OCI-M2 (cell line): ENCODE results near the gene FAM81A.

Experiments used
- DNase-seq: peaks from one replicate; lab custom pipeline; 2025; ENCODE audit not compliant: unreplicated experiment; lab: John Stamatoyannopoulos, UW

The FAM81A gene

DNA sequence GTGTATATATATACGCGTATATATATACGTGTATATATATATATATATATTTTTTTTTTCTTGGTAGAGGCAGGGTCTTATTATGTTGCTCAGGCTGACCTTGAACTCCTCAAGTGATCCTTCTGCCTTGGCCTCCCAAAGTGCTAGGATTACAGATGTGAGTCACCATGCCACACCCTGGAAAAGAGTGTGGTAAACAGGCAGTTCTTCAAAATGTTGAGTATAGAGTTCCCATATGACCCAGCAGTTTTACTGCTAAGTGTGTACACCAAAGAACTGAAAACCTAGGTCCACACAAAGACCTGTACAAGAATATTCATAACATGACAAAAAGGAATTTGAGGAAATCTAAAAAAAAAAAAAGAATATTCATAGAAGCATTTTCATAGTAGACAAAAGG is 101.8 kb downstream of the FAM81A start:
- DNase-seq: no peak

- DNase-seq: no peak
Measured at GRCh38 chr15:59540654-59541053, 102.7 kb downstream of the FAM81A start.

GRCh38 chr15:59541750-59542149 is 103.8 kb downstream of the FAM81A start:
- no peak for DNase-seq

DNA sequence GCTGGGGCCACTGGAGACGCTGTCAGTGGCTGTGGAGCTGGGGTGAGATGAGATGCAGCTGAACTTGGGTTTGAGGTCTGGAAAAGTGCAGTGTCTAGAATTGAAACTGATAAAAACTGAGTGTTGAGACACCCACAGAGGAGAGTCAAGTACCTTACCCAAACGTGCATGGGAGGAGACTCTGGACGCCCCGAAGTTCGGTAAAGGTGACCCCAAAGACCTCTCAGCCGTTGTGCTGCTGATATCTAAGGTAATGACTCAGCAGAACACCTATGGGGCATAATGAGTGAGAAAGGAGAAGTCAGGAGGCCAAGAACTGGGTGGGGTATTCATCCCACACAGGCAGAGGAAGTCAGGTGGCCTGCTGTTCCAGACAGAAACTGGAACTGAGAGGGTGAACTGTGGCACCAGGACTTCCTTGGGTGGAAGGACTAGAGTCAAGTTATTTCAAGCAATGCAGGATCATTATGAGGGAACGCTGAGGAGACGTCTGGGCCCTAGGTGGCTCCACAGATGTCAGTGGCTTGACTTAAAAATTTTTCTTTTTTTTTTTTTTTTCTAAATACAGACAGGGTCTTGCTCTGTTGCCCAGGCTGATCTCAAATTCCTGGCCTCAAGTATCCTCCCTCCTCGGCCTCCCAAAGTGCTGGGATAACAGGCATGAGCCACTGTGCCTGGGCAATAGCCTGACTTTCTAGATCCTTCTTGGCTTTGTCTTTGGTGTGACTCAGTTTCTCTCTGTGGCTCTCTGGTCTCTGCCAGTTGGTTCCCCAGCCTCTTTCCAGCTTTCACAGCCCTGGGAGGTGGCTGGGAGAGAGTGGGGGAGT is 105.9 kb downstream of the FAM81A start:
- DNase-seq: no peak

DNA sequence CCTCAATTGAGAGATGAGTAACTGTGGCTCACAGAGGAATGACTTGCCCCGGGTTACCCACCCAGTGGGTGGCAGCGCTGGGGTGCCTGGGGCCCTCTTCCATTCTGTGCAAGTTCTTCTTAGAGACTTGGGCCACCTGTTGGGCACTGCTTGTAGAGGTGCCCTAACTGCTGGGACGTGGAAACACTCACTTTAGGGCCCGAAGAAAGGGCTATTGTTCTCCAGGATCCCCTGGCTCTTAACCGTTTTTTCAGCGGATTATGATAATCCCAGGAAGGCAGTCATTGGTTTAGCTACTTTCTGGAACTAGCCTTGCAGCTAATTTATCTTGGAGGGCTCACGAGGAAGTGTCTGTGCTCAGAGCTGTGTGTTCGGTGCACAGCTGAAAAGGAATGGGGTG is 107.6 kb downstream of the FAM81A start:
- DNase-seq: no peak

GRCh38 chr15:59548501-59549226 is 110.7 kb downstream of the FAM81A start:
- no peak for DNase-seq

DNA sequence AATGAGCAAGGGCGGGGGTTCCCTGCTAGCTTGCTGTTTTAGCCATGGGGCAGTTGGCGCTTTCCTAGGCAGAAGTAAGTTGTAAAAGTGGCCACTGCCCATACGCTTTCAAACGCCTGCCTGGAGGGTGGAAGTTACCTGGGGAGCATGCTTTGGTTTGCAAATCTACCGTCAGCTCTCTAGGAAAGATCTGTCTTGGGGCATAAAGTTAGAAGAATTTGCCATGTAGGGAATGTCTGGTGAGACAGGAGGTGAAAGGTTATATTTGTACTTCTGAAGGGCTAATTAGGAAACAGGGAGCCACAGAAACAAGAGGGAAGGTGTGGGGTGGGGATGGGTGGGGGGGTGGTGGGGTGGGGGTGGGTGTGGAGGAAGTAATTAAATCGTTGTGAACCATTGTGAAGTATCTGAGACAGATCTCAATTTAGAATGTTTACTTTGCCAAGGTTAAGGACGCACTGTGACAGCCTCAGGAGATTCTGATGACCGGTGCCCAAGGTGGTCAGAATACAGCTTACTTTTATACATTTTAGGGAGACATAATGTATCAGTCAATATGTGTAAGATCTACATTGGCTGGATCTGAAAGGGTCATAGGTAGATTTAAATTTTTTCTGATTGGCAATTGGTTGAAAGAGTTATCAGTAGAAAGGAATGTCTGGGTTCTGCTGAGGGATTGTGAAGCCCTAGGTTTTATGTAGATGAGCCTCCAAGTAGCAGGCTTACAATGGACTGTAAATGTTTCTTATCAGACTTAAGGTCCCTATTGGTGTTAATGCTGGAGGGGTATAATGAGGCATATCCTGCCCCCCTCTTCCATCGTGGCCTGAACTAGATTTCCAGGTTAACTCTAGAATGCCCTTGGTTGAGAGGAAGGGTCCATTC is 111.6 kb downstream of the FAM81A start:
- DNase-seq: no peak

- no peak for DNase-seq
Measured at GRCh38 chr15:59550530-59550929, 112.5 kb downstream of the FAM81A start.

- no peak for DNase-seq
Measured at GRCh38 chr15:59550956-59551355, 113.0 kb downstream of the FAM81A start.

DNA sequence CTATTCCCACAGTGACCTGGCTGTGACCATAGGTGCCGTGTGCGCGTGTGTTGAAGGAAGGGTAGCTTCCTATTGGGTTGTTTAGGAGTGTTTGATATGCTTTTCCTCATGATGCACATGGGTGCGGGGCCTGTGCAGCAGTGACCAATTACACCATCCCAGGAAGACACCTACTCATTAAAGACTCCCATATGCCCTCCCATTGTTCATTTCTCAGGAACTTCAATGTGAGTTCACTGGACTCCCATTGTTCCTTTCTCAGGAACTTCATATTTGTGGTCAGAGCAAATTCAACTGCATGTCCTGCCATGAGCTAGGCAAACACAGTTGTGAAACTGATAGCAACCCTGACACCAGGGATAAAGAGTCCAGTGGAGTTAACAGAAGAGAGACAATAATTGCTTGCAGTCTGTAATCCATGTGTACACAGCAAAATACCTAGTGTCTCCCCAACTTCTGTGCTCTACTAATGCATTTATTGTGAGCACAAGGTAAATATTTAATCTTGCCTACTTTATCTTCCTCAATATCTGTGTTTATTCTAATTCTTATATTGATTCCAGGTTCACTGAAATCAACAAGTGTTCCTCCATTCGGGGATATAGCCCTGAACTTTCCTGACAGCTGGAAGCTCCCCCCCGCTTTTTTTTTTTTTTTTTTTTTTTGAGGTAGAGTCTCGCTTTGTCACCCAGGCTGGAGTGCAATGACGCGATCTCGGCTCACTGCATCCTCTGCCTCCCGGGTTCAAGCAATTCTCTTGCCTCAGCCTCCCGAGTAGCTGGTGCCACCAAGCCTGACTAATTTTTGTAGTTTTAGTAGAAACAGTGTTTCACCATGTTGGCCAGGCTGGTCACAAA is 116.1 kb downstream of the FAM81A start:
- DNase-seq: no peak

- no peak for DNase-seq
Measured at GRCh38 chr15:59555696-59556095, 117.7 kb downstream of the FAM81A start.

- no peak for DNase-seq
Measured at GRCh38 chr15:59556380-59556779, 118.4 kb downstream of the FAM81A start.

GRCh38 chr15:59557581-59557980 is 119.6 kb downstream of the FAM81A start:
- no peak for DNase-seq

- no peak for DNase-seq
Measured at GRCh38 chr15:59558851-59559250, 120.9 kb downstream of the FAM81A start.

GRCh38 chr15:59561547-59561946 is 123.6 kb downstream of the FAM81A start:
- no peak for DNase-seq

DNA sequence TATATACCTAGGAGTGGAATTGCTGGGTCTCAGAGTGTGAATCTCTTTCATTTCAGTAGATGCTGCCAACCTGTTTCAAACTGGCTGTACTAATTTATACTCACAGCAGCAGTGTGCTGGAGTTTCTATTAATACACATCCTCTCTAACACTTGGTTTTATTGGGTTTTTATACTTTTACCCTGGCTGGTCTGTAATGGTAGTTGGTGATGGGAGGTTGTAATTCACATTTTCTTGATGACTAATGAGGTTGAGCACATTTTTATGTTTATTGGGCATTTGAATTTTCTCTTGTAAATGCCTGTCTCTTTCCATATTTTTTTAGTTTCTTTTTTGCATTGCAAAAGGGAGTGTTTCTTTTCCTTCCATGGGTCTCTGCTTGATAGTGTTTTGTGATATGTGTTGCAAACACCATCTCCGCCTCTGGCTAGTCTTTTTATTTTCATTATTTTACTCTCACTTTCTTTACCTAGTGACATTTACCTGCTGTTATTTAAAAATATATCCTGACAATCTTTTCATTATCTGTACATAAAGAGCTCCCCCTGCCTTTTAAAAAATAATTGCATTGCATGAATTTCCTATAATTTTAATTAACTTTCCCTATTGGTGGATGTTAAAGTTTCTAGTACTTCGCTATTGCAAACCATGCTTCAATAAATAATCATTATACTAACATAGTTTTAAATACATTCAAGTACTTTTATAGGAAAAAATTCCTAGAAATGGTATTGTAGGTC is 124.6 kb downstream of the FAM81A start:
- no peak for DNase-seq

DNA sequence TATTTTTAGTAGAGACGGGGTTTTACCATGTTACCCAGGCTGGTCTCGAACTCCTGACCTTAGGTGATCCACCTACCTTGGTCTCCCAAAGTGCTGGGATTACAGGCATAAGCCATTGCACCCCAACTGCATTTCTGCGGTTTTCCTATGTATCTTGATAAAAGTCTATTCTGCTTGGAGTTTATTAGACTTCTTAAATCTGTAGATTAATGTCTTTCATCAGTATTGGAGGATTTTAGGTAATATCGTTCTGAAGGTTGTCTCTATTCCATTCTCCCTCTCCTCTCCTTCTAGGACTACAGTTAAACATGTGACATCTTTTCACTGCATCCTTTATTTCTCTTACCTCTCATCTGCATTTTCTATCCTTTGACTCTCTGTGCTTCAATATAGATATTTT is 127.3 kb downstream of the FAM81A start:
- no peak for DNase-seq

DNA sequence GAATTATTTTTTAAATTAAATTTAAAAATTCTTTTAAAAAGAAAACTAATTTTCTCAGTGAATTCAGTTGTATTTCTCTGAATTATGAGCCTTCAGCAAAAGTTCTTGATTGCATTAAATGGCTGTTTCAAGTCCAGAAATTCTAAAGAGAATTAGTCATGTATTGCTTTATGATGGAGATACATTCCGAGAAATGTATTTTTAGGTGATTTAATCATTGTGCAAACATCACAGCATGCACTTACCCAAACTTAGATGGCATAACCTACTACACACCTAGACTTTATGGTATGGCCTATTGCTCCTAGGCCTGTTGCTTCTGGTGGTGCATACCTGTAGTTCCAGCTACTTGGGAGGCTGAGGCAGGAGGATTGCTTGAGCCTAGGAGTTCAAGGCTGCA is 129.3 kb downstream of the FAM81A start:
- DNase-seq: no peak

DNA sequence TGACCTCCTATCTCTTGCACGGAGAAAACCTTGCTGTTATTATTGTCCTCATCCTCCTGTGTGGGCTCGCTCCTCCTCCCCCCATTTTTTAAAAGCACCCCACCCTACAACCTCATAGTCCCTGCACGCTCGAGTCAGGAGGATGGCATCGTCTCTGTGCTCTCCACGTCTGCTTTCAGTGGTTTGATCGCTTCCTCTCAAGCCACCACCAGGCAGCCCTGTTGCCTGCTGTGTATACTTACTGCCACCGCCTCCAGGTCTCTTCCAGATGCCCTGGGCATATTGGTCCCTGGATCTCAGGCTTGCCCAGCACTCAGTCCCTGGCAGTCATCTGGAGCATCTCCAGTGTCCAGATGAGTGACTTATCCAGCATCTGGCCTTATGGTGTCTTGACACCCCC is 131.5 kb downstream of the FAM81A start:
- DNase-seq: no peak

DNA sequence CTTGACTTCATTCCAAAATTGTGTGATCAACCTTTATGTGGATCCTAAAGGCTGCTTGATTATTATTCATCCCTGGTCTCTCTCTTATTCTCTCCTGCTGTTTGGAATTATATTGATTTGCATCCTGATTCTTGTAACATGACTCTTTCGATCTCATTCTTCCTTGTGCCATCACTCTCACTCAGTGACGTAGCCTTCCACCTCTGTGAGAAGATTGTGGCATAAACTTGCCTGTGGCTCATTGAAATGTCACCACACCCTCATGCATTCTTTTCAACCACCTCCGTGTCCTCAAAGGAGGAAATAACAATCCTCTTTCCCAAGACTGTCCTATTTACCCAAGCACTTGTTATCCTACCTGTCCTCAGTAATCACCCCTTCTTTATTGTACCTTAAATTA is 132.3 kb downstream of the FAM81A start:
- DNase-seq: no peak
